Measurements from ENCODE around the gene SPATA2L. TPM values are rescaled to one million over a fixed set of nuclear protein-coding genes. Genes with fewer than 3 reads are reported as not detected.
A peak's percentile ranks its signal among the peaks of the same experiment; 100 is the strongest.

Gene SPATA2L
- total and polyA plus RNA-seq, 10 of the 15 experiments (the other 5 are each of a cell fraction or from before 2014, with no cell fraction given): 0.20 to 6.9 (median 3.9) TPM; not detected in 1

GRCh38 chr16:89701425-89702406, at the start of gene SPATA2L (continued):
- TF ChIP-seq SRF (IDR thresholded peaks at IDR 0.05; ENCODE audit: low read depth in 2 of 2, low read length in 2 of 2): peak; percentile 7 to 51; a peak in 1 of 4 replicates
- no peak for TF ChIP-seq NFIC (IDR thresholded peaks at IDR 0.05; ENCODE audit: low read depth, low read length)
- TF ChIP-seq MYC (IDR thresholded peaks at IDR 0.05; ENCODE audit: insufficient read depth, insufficient read length, insufficient replicate concordance, low read length, severe bottlenecking): no peak
- no peak for TF ChIP-seq CHD1 (IDR thresholded peaks at IDR 0.05; ENCODE audit: low read depth, low read length)
- TF ChIP-seq E2F8 (IDR thresholded peaks at IDR 0.05; ENCODE audit: low read depth, partially characterized antibody): no peak
- no peak for TF ChIP-seq CHD2 (IDR thresholded peaks at IDR 0.05; ENCODE audit: borderline replicate concordance, low read depth, low read length)
- peak; percentile 67; the same call in 1 of the 2 replicates for TF ChIP-seq NKRF (conservative IDR thresholded peaks at IDR 0.05)
